HEK293 (cell line): ENCODE results near the gene ZFP1.
"Not testable (repeated sequence)": the region's sequence is repeated elsewhere in the genome, so short reads cannot be mapped to it uniquely, and the experiment has no call there.

ENCODE experiments used
- RBAK ChIP-seq: fragments of 450-650 bp; formaldehyde crosslinking; IDR thresholded peaks from 2 replicates; pipeline ENCODE4 v1.5.1; 2016; ENCODE audit warnings: missing biosample characterization, missing genetic modification characterization
- WT1 ChIP-seq: fragments of 450-650 bp; formaldehyde crosslinking; IDR thresholded peaks from 2 replicates; pipeline ENCODE4 v1.5.1; 2016; ENCODE audit warnings: missing biosample characterization, missing genetic modification characterization
- ZNF585B ChIP-seq: fragments of 450-650 bp; formaldehyde crosslinking; IDR thresholded peaks from 2 replicates; pipeline ENCODE4 v1.5.1; 2016; ENCODE audit warnings: missing biosample characterization, missing genetic modification characterization
- TF ChIP-seq, protein P1 (sequence below): fragments of 450-650 bp; formaldehyde crosslinking; IDR thresholded peaks from 2 replicates; pipeline ENCODE4 v1.5.1; 2016; ENCODE audit warnings: missing biosample characterization, missing genetic modification characterization
- TF ChIP-seq, protein P2 (sequence below): fragments of 450-650 bp; formaldehyde crosslinking; IDR thresholded peaks from 2 replicates; pipeline ENCODE4 v1.5.1; 2016; ENCODE audit warnings: missing biosample characterization, missing genetic modification characterization, borderline replicate concordance
- TF ChIP-seq, protein P3 (sequence below): sonication (generic); formaldehyde crosslinking; IDR thresholded peaks from 2 replicates; pipeline ENCODE4 v1.8.1; 2022; ENCODE audit warnings: mild to moderate bottlenecking, moderate library complexity, missing genetic modification reagents

DNA sequence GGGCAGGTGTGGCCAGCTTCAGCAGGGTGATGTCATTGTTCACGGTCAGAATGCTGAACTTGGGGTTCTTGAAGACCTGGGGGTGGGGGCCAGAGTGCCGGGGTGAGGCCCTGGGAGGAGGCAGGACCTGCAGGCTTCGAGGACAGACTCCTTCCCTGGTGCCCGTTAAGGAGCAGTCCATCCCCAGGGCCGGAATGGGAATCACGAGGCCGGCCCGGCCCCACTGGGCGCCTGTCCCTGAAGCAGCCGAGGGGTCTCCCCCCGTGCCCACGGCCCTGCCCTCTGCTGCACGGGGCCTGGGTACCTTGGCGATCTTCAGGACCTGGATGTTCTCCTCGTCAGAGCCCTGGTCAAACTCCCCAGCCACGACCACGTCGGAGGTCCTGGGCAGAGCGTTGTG is 57.1 kb downstream of the ZFP1 start:
- TF ChIP-seq, protein P1, sequence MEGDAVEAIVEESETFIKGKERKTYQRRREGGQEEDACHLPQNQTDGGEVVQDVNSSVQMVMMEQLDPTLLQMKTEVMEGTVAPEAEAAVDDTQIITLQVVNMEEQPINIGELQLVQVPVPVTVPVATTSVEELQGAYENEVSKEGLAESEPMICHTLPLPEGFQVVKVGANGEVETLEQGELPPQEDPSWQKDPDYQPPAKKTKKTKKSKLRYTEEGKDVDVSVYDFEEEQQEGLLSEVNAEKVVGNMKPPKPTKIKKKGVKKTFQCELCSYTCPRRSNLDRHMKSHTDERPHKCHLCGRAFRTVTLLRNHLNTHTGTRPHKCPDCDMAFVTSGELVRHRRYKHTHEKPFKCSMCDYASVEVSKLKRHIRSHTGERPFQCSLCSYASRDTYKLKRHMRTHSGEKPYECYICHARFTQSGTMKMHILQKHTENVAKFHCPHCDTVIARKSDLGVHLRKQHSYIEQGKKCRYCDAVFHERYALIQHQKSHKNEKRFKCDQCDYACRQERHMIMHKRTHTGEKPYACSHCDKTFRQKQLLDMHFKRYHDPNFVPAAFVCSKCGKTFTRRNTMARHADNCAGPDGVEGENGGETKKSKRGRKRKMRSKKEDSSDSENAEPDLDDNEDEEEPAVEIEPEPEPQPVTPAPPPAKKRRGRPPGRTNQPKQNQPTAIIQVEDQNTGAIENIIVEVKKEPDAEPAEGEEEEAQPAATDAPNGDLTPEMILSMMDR = not testable (repeated sequence)
- not testable (repeated sequence) for TF ChIP-seq ZNF585B, WT1, RBAK (tag by site-specific recombination)
- TF ChIP-seq, protein P2, sequence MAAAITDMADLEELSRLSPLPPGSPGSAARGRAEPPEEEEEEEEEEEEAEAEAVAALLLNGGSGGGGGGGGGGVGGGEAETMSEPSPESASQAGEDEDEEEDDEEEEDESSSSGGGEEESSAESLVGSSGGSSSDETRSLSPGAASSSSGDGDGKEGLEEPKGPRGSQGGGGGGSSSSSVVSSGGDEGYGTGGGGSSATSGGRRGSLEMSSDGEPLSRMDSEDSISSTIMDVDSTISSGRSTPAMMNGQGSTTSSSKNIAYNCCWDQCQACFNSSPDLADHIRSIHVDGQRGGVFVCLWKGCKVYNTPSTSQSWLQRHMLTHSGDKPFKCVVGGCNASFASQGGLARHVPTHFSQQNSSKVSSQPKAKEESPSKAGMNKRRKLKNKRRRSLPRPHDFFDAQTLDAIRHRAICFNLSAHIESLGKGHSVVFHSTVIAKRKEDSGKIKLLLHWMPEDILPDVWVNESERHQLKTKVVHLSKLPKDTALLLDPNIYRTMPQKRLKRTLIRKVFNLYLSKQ (tag by site-specific recombination) = not testable (repeated sequence)
- TF ChIP-seq, protein P3, sequence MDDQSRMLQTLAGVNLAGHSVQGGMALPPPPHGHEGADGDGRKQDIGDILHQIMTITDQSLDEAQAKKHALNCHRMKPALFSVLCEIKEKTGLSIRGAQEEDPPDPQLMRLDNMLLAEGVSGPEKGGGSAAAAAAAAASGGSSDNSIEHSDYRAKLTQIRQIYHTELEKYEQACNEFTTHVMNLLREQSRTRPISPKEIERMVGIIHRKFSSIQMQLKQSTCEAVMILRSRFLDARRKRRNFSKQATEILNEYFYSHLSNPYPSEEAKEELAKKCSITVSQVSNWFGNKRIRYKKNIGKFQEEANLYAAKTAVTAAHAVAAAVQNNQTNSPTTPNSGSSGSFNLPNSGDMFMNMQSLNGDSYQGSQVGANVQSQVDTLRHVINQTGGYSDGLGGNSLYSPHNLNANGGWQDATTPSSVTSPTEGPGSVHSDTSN (CRISPR knock-in tag) = not testable (repeated sequence)
